HL-60 (cell line): ENCODE data around the gene HDGFL3.

Source experiments
- DNase-seq, 2 experiments: peaks; one replicate each; pipeline ENCODE4 v3.0.0-alpha.2; 2010 to 2020; ENCODE audit warnings: low read depth in 1 of 2, low spot score in 1 of 2
- H3K27ac ChIP-seq: fragments of 250-450 bp; sonication (Bioruptor Pico); replicated peaks from 2 replicates; pipeline ENCODE4 v1.5.1; 2020; ENCODE audit warnings: mild to moderate bottlenecking, moderate library complexity
- H3K27me3 ChIP-seq: fragments of 250-450 bp; sonication (Bioruptor Pico); 2 replicates; pipeline ENCODE4 v1.5.1; 2021; ENCODE audit warnings: mild to moderate bottlenecking, moderate library complexity; ENCODE audit not compliant: insufficient read depth, poor library complexity, severe bottlenecking
- H3K4me3 ChIP-seq: replicated peaks from 2 replicates; pipeline ENCODE4 v1.5.1; 2011; ENCODE audit warnings: mild to moderate bottlenecking, control low read depth, low read length; ENCODE audit not compliant: insufficient read depth
- CTCF ChIP-seq: IDR thresholded peaks from one replicate; pipeline ENCODE4 v1.5.1; 2011; ENCODE audit warnings: low read length, control low read depth, inconsistent platforms; ENCODE audit not compliant: insufficient read depth
- GABPA ChIP-seq: IDR thresholded peaks from 2 replicates; pipeline ENCODE4 v1.6.1; 2012; ENCODE audit warnings: low read depth
- POLR2AphosphoS5 ChIP-seq: IDR thresholded peaks from 2 replicates; pipeline ENCODE4 v1.6.1; 2012; ENCODE audit warnings: low read depth
- REST ChIP-seq: IDR thresholded peaks from 2 replicates; pipeline ENCODE4 v1.6.1; 2012; ENCODE audit warnings: low read depth; ENCODE audit not compliant: insufficient replicate concordance
- SPI1 ChIP-seq: IDR thresholded peaks from 2 replicates; pipeline ENCODE4 v1.6.1; 2012; ENCODE audit warnings: low read depth, mild to moderate bottlenecking, borderline replicate concordance

The HDGFL3 gene

GRCh38 chr15:83164111-83164770, 43.4 kb downstream of the HDGFL3 start:
- Histone ChIP-seq H3K27me3 (peaks cover 4% of the 10 kb centered on the region), H3K4me3 (no peak overlapping the region), H3K27ac (no peak overlapping the region)
- TF ChIP-seq POLR2AphosphoS5 (no peak), GABPA (no peak), REST (no peak), CTCF (no peak), SPI1 (no peak)
- DNase-seq = no peak

- no peak overlapping the region for H3K4me3 ChIP-seq
- TF ChIP-seq GABPA = no peak
- TF ChIP-seq POLR2AphosphoS5 = no peak
- no peak for TF ChIP-seq SPI1
- TF ChIP-seq REST = no peak
- TF ChIP-seq CTCF = no peak
- H3K27me3 ChIP-seq = peaks cover 2% of the 10 kb centered on the region
- no peak overlapping the region for H3K27ac ChIP-seq
- DNase-seq = peak in 1 of 2 experiments; percentile 16
Measured at GRCh38 chr15:83163032-83163431, 44.6 kb downstream of the HDGFL3 start.

GRCh38 chr15:83160741-83161140, 46.9 kb downstream of the HDGFL3 start:
- no peak for TF ChIP-seq CTCF
- Histone ChIP-seq H3K4me3 (no peak overlapping the region), H3K27ac (no peak overlapping the region), H3K27me3 (no peaks in the 10 kb centered on the region)
- DNase-seq = no peak

GRCh38 chr15:83158393-83158792, 49.2 kb downstream of the HDGFL3 start:
- Histone ChIP-seq H3K27me3 (no peaks in the 10 kb centered on the region), H3K27ac (no peak overlapping the region), H3K4me3 (no peak overlapping the region)
- DNase-seq = no peak
- TF ChIP-seq POLR2AphosphoS5 (no peak), REST (no peak), SPI1 (no peak), CTCF (no peak), GABPA (no peak)
